Kidney tubule cell (primary cell): Measurements from ENCODE around the gene KNG1.
A peak's percentile ranks its signal among the peaks of the same experiment; 100 is the strongest.
"Not testable (repeated sequence)": the region's sequence is repeated elsewhere in the genome, so short reads cannot be mapped to it uniquely, and the experiment has no call there.

Source experiments
- DNase-seq: peaks from one replicate; pipeline ENCODE4 v3.0.0-alpha.2; 2018; ENCODE audit warnings: low spot score

Gene KNG1

GRCh38 chr3:186717039-186717457, at the start of gene KNG1:
Gene KNG1 (plus strand): TSS chr3:186717359. CDS start chr3:186717543, 184 bp downstream.
- no peak for DNase-seq

GRCh38 chr3:186668426-186668825, 48.7 kb upstream of the KNG1 start:
- peak; percentile 33 for DNase-seq

- peak; percentile 75 for DNase-seq
Observed at GRCh38 chr3:186669378-186670084, 47.6 kb upstream of the KNG1 start.

- DNase-seq, result no peak
Observed at GRCh38 chr3:186670155-186670554, 47.0 kb upstream of the KNG1 start.

GRCh38 chr3:186671051-186671450, 46.1 kb upstream of the KNG1 start:
- no peak for DNase-seq

GRCh38 chr3:186678604-186679003, 38.6 kb upstream of the KNG1 start:
- DNase-seq, result no peak

- DNase-seq, result peak; percentile 33
Observed at GRCh38 chr3:186679151-186679550, 38.0 kb upstream of the KNG1 start.

GRCh38 chr3:186680869-186681268, 36.3 kb upstream of the KNG1 start:
- peak; percentile 54 for DNase-seq

GRCh38 chr3:186682812-186683211, 34.3 kb upstream of the KNG1 start:
- DNase-seq, result no peak

GRCh38 chr3:186683979-186684378, 33.2 kb upstream of the KNG1 start:
- no peak for DNase-seq

GRCh38 chr3:186686475-186686874, 30.7 kb upstream of the KNG1 start:
- not testable (repeated sequence) for DNase-seq

GRCh38 chr3:186687120-186687651, 30.0 kb upstream of the KNG1 start:
- no peak for DNase-seq

- DNase-seq, result not testable (repeated sequence)
Observed at GRCh38 chr3:186690304-186690703, 26.9 kb upstream of the KNG1 start.

- DNase-seq, result no peak
Observed at GRCh38 chr3:186691676-186692075, 25.5 kb upstream of the KNG1 start.

- peak; percentile 43 for DNase-seq
Observed at GRCh38 chr3:186693843-186694242, 23.3 kb upstream of the KNG1 start.

GRCh38 chr3:186694288-186695032, 22.7 kb upstream of the KNG1 start:
- DNase-seq, result peak; percentile 75

GRCh38 chr3:186696522-186696921, 20.6 kb upstream of the KNG1 start:
- no peak for DNase-seq

- no peak for DNase-seq
Observed at GRCh38 chr3:186697510-186697909, 19.6 kb upstream of the KNG1 start.

GRCh38 chr3:186700267-186700666, 16.9 kb upstream of the KNG1 start:
- DNase-seq, result no peak

- not testable (repeated sequence) for DNase-seq
Observed at GRCh38 chr3:186702451-186702850, 14.7 kb upstream of the KNG1 start.

- peak; percentile 17 for DNase-seq
Observed at GRCh38 chr3:186705882-186706780, 11.0 kb upstream of the KNG1 start.
